ENCODE data around the gene ANP32D.

GRCh38 chr12:48424644-48425043, 47.7 kb upstream of the ANP32D start:
- TF ChIP-seq CTCF (IDR thresholded peaks at IDR 0.05) (no peak), POLR2A (IDR thresholded peaks at IDR 0.05) (no peak)
